Astrocyte of the hippocampus (primary cell): ENCODE data around the gene NTRK1.

Experiments
- DNase-seq: peaks from one replicate; pipeline ENCODE4 v3.0.0; 2011; ENCODE audit warnings: low read depth, low spot score

Gene NTRK1

GRCh38 chr1:156880473-156880872 is 19.8 kb downstream of the NTRK1 start:
- DNase-seq, result no peak

DNA sequence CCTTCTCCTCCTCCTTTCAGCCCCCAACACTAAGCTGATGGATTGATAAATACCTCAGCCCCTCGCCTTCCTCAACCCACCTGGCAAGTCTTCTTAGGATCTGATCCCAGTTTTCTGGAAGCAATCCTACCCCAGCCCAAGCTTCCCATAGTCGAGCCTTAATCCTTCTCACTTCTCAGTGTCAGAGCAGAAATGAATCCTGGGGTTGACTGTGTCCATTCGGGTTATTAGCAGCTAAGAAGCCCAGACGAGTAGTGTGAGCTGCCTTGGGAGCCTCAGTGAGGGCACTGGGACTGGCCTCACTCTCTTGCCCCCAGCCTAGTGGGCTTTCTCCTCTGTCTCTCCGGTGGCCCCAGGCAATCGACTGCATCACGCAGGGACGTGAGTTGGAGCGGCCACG is 20.4 kb downstream of the NTRK1 start:
- no peak for DNase-seq

GRCh38 chr1:156881663-156882062 is 21.0 kb downstream of the NTRK1 start:
- DNase-seq, result no peak

DNA sequence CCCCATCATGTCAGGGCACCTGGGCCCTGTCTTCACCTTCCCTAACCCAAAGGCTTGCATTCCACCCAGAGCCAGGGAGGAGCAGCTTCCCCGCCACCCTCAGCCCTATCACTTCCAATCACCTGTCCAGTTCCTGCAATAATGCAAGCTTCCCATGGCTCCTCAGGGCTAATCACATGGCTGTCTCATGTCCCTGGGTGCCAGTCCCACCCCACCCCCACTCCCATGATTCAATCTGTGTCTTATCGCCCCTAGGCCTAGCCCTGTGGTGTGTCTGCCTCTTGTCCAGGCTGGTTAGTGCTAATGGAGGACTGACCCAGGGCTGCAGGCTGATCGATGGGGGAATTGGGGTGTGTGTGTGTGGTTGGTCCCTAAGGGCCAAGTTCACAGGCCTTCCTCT is 21.9 kb downstream of the NTRK1 start:
- no peak for DNase-seq

- DNase-seq, result no peak
These were observed 23.3 kb downstream of the NTRK1 start for GRCh38 chr1:156883919-156884318.

DNA sequence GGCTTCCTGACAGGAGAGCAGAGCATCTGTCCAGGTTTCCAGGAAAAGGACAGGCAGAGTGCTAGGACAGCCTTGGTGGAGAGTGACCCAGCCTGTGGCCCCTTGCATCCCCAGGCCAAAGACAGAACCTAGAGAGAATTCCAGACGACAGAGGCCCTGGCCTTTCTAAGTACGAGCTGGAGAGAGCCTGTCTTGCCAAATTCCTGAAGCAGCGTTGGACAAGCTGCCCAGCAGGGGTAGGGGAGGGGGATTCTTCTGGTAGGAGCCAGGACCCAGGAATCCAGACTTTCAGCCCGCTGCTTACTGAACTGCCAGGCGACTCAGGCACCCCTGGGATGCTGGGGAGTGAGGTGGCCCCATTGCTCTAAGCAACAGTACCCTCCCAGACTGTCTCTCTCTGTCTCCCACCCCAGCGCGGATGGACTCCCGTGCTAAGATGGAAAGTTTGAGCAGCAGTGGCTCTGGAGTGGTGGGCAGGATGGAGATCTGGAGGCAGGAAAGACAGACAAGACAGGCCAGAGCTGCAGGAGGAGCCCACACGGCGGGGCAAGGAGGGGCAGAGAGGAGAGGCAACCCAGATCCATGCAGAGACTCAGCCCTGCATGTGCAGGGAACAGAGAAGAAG is 24.0 kb downstream of the NTRK1 start:
- no peak for DNase-seq

GRCh38 chr1:156885314-156885713 is 24.6 kb downstream of the NTRK1 start:
- DNase-seq, result no peak

DNA sequence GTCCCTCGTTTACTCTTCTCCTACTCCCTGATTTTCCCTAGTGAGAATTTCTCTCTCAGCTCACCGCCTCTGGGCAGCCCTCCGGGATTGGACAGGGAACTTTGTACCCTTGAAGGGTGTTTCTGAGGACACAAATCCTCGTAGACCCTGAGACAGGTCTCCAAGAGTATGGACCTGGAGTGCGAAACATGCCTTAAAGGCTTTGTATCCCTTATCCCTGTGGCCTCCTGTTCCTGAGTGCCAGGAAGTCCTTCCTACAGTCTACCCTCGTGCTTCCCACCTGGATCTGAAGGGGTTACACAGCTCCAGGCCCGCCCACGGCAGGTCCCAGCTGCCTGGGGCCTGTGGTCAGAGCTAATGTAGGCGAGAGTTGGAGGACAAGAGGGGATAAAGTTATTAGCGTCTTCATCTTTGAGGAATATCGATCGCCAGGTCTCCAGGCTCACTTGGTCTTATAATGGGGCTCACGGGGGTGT is 25.3 kb downstream of the NTRK1 start:
- no peak for DNase-seq

- DNase-seq, result no peak
These were observed 26.1 kb downstream of the NTRK1 start for GRCh38 chr1:156886583-156887281.

DNA sequence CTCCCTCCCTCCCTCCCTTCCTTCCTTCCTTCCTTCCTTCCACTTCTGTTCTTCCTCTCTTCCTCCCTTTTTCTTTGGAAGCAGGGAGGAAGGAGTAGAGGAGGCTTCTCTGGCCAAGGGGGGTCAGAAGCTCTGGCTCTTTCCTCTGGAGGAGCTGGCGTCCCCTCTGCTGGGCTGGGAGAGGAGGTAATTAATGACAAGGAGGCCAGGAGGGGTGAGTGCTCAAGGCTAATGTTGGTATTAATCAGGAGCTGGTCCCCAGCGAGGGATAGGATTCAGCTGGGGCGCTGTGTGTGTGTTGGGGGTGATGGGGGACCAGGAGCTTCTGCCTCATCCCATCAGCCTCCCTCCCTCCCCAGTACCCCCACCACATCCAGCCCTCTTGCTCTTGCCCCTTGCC is 26.7 kb downstream of the NTRK1 start:
- DNase-seq, result no peak

DNA sequence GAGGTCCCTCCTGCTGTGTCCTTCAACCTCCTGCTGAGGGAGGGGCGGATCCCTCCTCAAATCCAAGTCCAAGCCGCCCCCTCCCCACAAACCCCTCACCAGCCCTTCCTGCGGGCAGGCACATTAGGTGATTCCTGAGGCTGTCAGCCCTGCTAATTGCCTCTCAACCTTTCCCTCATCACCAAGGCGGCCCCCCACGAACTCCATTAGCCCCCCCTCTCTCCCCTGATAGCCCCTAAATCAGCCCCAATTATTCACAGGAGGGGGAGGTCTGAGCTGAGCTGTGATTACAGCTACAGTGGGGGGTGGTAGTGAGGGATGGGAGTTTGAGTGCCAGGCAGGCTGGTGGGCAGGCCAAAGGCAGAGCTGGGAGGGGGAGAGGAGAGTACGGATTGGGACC is 27.1 kb downstream of the NTRK1 start:
- no peak for DNase-seq

DNA sequence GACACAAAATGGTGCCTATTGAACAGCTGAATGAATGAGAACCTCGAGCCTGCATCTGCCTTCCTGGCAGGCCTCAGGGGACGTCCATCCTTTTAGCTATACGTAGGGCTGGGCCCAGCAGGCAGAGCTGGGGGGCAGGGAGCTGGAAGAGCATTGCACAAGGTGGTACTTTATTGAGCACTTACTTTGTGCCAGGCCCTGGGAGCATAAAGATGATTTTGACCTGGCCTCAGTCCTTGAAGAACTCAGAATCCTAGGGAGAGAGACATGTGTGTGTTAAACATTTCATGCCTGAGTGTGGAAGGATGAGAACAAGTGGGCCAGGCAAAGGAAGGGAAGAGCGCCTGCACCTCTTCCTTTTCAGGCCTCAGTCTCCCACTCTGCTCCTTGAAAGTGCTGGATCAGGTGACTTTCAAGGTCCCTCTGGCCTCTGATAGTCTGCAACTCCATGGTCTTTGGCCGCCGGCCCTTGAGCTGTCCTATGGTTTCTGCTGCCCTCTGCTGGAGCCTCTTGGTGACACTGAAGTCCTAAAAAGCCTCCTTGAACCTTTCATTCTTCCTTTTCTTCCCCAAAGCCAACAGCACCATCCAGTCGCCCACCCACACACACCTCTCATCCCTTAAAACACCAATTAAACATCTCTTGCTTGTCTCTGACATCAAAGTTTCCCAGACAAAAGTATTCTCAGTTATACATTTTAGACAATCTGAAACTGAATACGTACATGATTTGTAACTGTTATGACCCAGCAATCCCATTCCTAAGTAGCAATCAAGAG is 29.3 kb downstream of the NTRK1 start:
- DNase-seq, result peak; percentile 89

GRCh38 chr1:156892190-156893047 is 31.8 kb downstream of the NTRK1 start:
- peak; percentile 96 for DNase-seq

GRCh38 chr1:156893048-156893953 is 32.6 kb downstream of the NTRK1 start, which contains the start of gene PEAR1:
PEAR1 (plus strand) TSS chr1:156893718; CDS start chr1:156903927, 10,209 bp downstream.
- DNase-seq, result peak; percentile 56

- DNase-seq, result peak; percentile 49
These were observed 33.3 kb downstream of the NTRK1 start for GRCh38 chr1:156894001-156894400.

DNA sequence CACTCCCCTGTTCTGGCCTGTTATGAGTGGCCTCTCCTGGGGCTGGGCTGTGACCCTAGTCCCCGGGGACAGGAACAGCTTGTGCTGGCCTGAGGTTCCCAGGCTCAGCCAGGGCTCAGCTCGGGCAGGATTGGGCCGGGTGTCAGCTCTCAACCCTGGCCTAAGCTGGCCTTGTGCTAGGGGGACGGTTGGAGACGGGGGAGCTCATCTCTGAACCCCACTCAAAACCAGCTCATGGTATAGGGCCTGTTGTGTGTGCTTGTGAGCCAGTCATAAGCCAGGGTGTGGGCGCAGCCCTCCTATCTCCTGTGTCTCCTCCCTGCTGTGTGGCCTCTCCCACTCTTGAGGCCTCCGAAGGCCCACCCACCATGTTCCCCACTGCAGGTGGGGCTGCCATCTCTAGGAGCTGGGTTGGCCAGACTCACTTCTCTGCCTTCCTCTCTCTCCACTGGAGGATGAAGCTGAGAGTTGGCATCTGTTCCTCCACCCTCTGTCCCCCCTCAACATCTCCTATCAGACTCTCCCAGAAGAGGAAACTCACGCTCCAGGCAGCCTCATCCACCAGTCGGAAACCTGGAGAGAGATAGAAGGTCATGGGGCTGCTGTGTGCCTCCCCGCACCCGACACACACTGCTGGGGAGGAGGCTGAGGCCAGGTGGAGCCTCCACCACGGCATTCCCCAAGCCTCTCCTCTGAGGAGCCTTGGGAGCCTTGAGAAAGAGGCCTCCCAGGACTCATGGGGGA is 34.2 kb downstream of the NTRK1 start:
- no peak for DNase-seq

GRCh38 chr1:156895455-156895812 is 34.8 kb downstream of the NTRK1 start:
- DNase-seq, result no peak

GRCh38 chr1:156895927-156896326 is 35.3 kb downstream of the NTRK1 start:
- peak; percentile 52 for DNase-seq

DNA sequence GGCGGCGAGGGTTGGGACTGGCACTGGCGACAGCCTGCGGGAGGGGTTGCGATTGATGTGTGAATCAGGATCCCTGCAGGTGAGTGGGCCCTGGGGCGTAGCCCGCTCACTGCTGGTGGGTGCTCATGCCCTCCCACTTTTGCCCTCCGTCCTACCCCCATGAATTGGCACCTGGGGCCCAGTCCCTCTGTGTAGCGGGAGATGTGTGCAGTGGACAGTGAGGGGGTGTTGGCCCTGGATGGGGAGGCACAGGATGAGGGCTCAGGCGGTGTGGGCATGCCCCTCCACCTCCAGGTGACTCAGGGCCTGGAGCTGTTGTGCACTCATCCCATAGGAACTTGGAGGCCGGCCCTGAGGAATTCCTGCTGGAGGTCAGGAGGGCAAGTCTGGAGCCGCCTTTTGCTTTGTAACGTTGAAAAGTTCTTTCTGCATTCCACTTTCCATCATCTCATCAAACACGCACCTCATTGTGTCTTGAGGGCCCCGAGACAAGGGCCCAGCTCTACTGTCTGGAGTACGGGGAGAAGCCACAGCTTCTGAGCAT is 35.9 kb downstream of the NTRK1 start:
- DNase-seq, result peak; percentile 95
